Measurements from ENCODE around the gene LRMDA. TPM values are rescaled to one million over a fixed set of nuclear protein-coding genes. Genes with fewer than 3 reads are reported as not detected.
A peak's percentile ranks its signal among the peaks of the same experiment; 100 is the strongest.

Gene LRMDA
- total RNA-seq, 4 donors from 2014 or later, result 9.8 to 18.6 (median 15.8) TPM

DNA sequence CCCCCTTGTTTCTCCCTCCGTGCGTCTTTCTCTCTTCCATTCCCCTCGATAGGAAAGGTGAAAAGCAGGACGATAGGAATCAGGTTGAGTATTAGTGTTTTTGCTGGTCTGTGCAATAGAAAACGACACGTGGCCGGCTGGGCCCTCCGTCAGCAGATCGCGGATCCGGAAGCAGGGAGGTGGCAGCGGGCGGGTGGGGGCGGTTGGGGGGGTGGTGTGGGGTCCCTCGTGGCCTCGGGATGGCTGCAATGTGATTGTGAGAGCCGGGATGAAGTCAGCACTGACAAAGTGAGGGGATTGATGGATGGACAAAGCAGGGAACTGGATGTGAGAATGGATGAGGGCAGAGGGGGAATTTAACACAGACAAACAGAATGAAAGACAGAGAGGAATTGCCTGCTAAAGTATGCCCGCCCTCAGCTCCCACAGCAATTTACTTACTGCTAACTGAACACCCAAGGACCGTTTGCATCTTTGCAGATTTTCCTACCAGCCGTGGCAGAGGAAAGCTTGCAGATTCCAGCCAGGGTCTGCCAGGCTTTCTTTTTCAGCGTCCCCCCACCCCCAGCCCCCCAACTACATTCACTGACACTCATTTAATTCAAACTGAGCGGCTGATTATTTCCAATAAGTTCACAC, 280.9 kb downstream of the LRMDA start:
- peak overlapping the region in 1 of 4 donors; percentile 29 for H3K27ac ChIP-seq
- H3K4me3 ChIP-seq, result peak overlapping the region in 1 of 4 donors; percentile 8
- no peaks in the 10 kb centered on the region for H3K9me3 ChIP-seq
- no peaks in the 10 kb centered on the region for H3K27me3 ChIP-seq
- 30 to 31% methylated on average over 22 of the region's 22 CpGs for WGBS, 2 donors
- no peak for DNase-seq (ENCODE audit: low spot score in 2 of 2)
- no peaks in the 10 kb centered on the region for H3K36me3 ChIP-seq
- TF ChIP-seq, protein P1, sequence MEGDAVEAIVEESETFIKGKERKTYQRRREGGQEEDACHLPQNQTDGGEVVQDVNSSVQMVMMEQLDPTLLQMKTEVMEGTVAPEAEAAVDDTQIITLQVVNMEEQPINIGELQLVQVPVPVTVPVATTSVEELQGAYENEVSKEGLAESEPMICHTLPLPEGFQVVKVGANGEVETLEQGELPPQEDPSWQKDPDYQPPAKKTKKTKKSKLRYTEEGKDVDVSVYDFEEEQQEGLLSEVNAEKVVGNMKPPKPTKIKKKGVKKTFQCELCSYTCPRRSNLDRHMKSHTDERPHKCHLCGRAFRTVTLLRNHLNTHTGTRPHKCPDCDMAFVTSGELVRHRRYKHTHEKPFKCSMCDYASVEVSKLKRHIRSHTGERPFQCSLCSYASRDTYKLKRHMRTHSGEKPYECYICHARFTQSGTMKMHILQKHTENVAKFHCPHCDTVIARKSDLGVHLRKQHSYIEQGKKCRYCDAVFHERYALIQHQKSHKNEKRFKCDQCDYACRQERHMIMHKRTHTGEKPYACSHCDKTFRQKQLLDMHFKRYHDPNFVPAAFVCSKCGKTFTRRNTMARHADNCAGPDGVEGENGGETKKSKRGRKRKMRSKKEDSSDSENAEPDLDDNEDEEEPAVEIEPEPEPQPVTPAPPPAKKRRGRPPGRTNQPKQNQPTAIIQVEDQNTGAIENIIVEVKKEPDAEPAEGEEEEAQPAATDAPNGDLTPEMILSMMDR (IDR thresholded peaks at IDR 0.05), result no peak
- TF ChIP-seq POLR2A (IDR thresholded peaks at IDR 0.05) (no peak), EP300 (IDR thresholded peaks at IDR 0.05) (no peak)
- peaks cover 0 to 23% (median 3%) of the 10 kb centered on the region in 4 donors for H3K4me1 ChIP-seq

- DNase-seq (ENCODE audit: low spot score in 2 of 2), result no peak
- Histone ChIP-seq H3K4me3 (no peak overlapping the region), H3K27me3 (no peaks in the 10 kb centered on the region), H3K36me3 (no peaks in the 10 kb centered on the region), H3K27ac (no peak overlapping the region), H3K9me3 (no peaks in the 10 kb centered on the region), H3K4me1 (peaks cover 0 to 8% (median 0%) of the 10 kb centered on the region in 4 donors)
- no peak for TF ChIP-seq EP300 (IDR thresholded peaks at IDR 0.05)
- TF ChIP-seq, protein P1 (IDR thresholded peaks at IDR 0.05), result no peak
- TF ChIP-seq POLR2A (IDR thresholded peaks at IDR 0.05), result no peak
- 94 to 100% methylated on average over 3 of the region's 3 CpGs for WGBS, 2 donors
Observed at GRCh38 chr10:75716506-75716905, 285.1 kb downstream of the LRMDA start.

GRCh38 chr10:75717126-75717916, 285.9 kb downstream of the LRMDA start:
- Histone ChIP-seq H3K4me3 (no peak overlapping the region), H3K27ac (no peak overlapping the region), H3K27me3 (no peaks in the 10 kb centered on the region), H3K9me3 (no peaks in the 10 kb centered on the region), H3K36me3 (no peaks in the 10 kb centered on the region), H3K4me1 (peaks cover 0 to 3% (median 0%) of the 10 kb centered on the region in 4 donors)
- 82 to 87% methylated on average over 10 of the region's 10 CpGs for WGBS, 2 donors
- no peak for DNase-seq (ENCODE audit: low spot score in 2 of 2)
- TF ChIP-seq EP300 (IDR thresholded peaks at IDR 0.05), result no peak
- TF ChIP-seq, protein P1 (IDR thresholded peaks at IDR 0.05), result peak in 3 of 5 experiments; percentile 6 to 45 (median 16)

DNA sequence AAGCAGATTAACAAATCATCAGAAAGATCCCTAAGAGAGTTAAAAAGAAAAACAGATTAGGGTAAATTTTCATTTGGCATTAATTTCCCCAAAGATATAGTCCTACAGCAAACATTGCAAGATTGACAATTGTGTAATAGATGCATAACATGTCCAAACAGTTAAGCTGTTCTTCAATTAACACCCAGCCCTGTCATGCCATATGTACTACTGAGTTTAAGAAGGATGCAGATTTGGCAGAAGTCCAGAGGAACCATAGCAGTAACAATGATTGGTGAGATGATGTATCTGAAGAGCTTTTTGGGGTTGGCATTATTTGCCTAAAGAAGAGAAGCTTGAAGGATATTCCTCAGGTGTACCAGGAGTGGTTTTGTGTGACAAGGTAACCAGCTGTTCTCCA, 287.6 kb downstream of the LRMDA start:
- H3K9me3 ChIP-seq, result no peaks in the 10 kb centered on the region
- H3K36me3 ChIP-seq, result no peaks in the 10 kb centered on the region
- H3K4me1 ChIP-seq, result no peaks in the 10 kb centered on the region
- H3K4me3 ChIP-seq, result no peak overlapping the region
- H3K27ac ChIP-seq, result no peak overlapping the region
- TF ChIP-seq POLR2A (IDR thresholded peaks at IDR 0.05), result no peak
- TF ChIP-seq, protein P1 (IDR thresholded peaks at IDR 0.05), result no peak
- no peak for TF ChIP-seq EP300 (IDR thresholded peaks at IDR 0.05)
- no peaks in the 10 kb centered on the region for H3K27me3 ChIP-seq
- DNase-seq (ENCODE audit: low spot score in 2 of 2), result no peak

- no peak for DNase-seq (ENCODE audit: low spot score in 2 of 2)
- no peaks in the 10 kb centered on the region for H3K36me3 ChIP-seq
- 87 to 95% methylated on average over 7 of the region's 7 CpGs for WGBS, 2 donors
- H3K9me3 ChIP-seq, result no peaks in the 10 kb centered on the region
- no peaks in the 10 kb centered on the region for H3K4me1 ChIP-seq
- no peak overlapping the region for H3K27ac ChIP-seq
- no peaks in the 10 kb centered on the region for H3K27me3 ChIP-seq
- no peak overlapping the region for H3K4me3 ChIP-seq
- TF ChIP-seq EP300 (IDR thresholded peaks at IDR 0.05), result no peak
Observed at GRCh38 chr10:75720157-75720556, 288.7 kb downstream of the LRMDA start.

Data from tibial nerve (tissue), 4 donors.